ENCODE results near the gene KCNJ11.

- TF ChIP-seq POLR2AphosphoS5 (IDR thresholded peaks at IDR 0.05): no peak
- no peak for TF ChIP-seq CTCF (IDR thresholded peaks at IDR 0.05)
- no peak for TF ChIP-seq POLR2A (IDR thresholded peaks at IDR 0.05)
- TF ChIP-seq EP300 (IDR thresholded peaks at IDR 0.05): no peak
Measured at GRCh38 chr11:17437366-17437765, 48.9 kb upstream of the KCNJ11 start.
